PC-3 (cell line): ENCODE measurements around the gene NUDT22. TPM values are rescaled to one million over a fixed set of nuclear protein-coding genes. Genes with fewer than 3 reads are reported as not detected.

Experiments
- ATAC-seq: fragments of 200-7000 bp; cut with Tn5 transposase; 2 replicates; pipeline ENCODE4 v1.9.1; 2020; ENCODE audit warnings: mild to moderate bottlenecking, moderate library complexity
- BruUV-seq: library from RNA; stranded (reverse); fragments of 400-500 nt; replicated peaks from 2 replicates; lab custom pipeline; 2021; lab: Mats Ljungman, UMichigan
- CTCF ChIA-PET: fragments of 300-600 bp; sonication (Branson Sonifier 250); formaldehyde crosslinking; loops from one replicate; lab custom pipeline; 2022; ENCODE audit warnings: antibody characterized with exemption; lab: Charles Lee
- POLR2A ChIA-PET: fragments of 300-600 bp; sonication (Branson Sonifier 250); formaldehyde crosslinking; loops from one replicate; lab custom pipeline; 2022; ENCODE audit warnings: antibody characterized with exemption; ENCODE audit not compliant: unreplicated experiment; lab: Charles Lee
- DNase-seq: peaks from one replicate; pipeline ENCODE4 v3.0.0-alpha.2; 2015
- H2AFZ ChIP-seq: fragments of 300-600 bp; sonication (generic); 2 replicates; pipeline ENCODE4 v1.6.0; 2016; ENCODE audit warnings: antibody characterized with exemption, low read length
- H3F3A ChIP-seq: fragments of 300-600 bp; sonication (generic); one replicate; pipeline ENCODE4 v1.6.0; 2017; ENCODE audit warnings: antibody characterized with exemption, low read length, control low read depth, mild to moderate bottlenecking; ENCODE audit not compliant: unreplicated experiment
- H3K27ac ChIP-seq: fragments of 300-600 bp; sonication (generic); 2 replicates; pipeline ENCODE4 v1.5.1; 2016; ENCODE audit warnings: mild to moderate bottlenecking, low read length
- H3K27me3 ChIP-seq: fragments of 300-600 bp; sonication (generic); 2 replicates; pipeline ENCODE4 v1.6.1; 2016; ENCODE audit warnings: low read length, mixed read lengths
- H3K36me3 ChIP-seq: fragments of 300-600 bp; sonication (generic); 2 replicates; pipeline ENCODE4 v1.6.1; 2016; ENCODE audit warnings: low read depth, mixed run types, low read length, mixed read lengths
- H3K4me1 ChIP-seq: fragments of 300-600 bp; sonication (generic); 2 replicates; pipeline ENCODE4 v1.5.1; 2016; ENCODE audit warnings: low read length; ENCODE audit not compliant: insufficient read depth
- H3K4me2 ChIP-seq: fragments of 300-600 bp; sonication (generic); 2 replicates; pipeline ENCODE4 v1.6.0; 2016; ENCODE audit warnings: low read length
- H3K4me3 ChIP-seq: fragments of 300-600 bp; sonication (generic); 2 replicates; pipeline ENCODE4 v1.5.1; 2016; ENCODE audit warnings: mild to moderate bottlenecking, low read length, mixed read lengths
- H3K79me2 ChIP-seq: fragments of 300-600 bp; sonication (generic); 2 replicates; pipeline ENCODE4 v1.6.1; 2017; ENCODE audit warnings: low read length, mixed read lengths
- H3K9ac ChIP-seq: fragments of 300-600 bp; sonication (generic); 2 replicates; pipeline ENCODE4 v1.6.0; 2016; ENCODE audit warnings: mild to moderate bottlenecking, low read length
- H3K9me2 ChIP-seq: fragments of 300-600 bp; sonication (generic); replicated peaks from 2 replicates; pipeline ENCODE4 v1.6.1; 2016; ENCODE audit warnings: mixed run types, low read length, mixed read lengths
- H3K9me3 ChIP-seq: fragments of 300-600 bp; sonication (generic); 2 replicates; pipeline ENCODE4 v1.6.1; 2016; ENCODE audit warnings: low read length, mixed read lengths
- H4K20me1 ChIP-seq: fragments of 300-600 bp; sonication (generic); 2 replicates; pipeline ENCODE4 v1.6.1; 2016; ENCODE audit warnings: low read length, mixed read lengths
- EZH2 ChIP-seq: fragments of 300-600 bp; sonication (generic); IDR thresholded peaks from one replicate; pipeline ENCODE4 v1.6.1; 2017; ENCODE audit warnings: antibody characterized with exemption, mild to moderate bottlenecking, low read length; ENCODE audit not compliant: unreplicated experiment
- EZH2phosphoT487 ChIP-seq: fragments of 300-600 bp; sonication (generic); IDR thresholded peaks from 2 replicates; pipeline ENCODE4 v1.6.1; 2018; ENCODE audit warnings: mild to moderate bottlenecking, antibody characterized with exemption, low read length, borderline replicate concordance
- intact Hi-C: fragments of 100-400 bp; cut with micrococcal nuclease; formaldehyde crosslinking; loops from 2 replicates; pipeline ENCODE4 v1.9.0; 2023
- total RNA-seq: library from RNA; depleted of rRNA; stranded (reverse); fragments of >200 nt; gene quantifications from 2 replicates; pipeline ENCODE4 v1.2.3, GENCODE V29; 2014
- TF ChIP-seq, protein P1 (sequence below): fragments of 300-600 bp; sonication (generic); conservative IDR thresholded peaks from 2 replicates; pipeline ENCODE4 v1.5.1; 2017; ENCODE audit warnings: antibody characterized with exemption, low read depth, mild to moderate bottlenecking, low read length

NUDT22 gene
- total RNA-seq, 1 experiment from 2014 or later: 98.3 TPM

DNA sequence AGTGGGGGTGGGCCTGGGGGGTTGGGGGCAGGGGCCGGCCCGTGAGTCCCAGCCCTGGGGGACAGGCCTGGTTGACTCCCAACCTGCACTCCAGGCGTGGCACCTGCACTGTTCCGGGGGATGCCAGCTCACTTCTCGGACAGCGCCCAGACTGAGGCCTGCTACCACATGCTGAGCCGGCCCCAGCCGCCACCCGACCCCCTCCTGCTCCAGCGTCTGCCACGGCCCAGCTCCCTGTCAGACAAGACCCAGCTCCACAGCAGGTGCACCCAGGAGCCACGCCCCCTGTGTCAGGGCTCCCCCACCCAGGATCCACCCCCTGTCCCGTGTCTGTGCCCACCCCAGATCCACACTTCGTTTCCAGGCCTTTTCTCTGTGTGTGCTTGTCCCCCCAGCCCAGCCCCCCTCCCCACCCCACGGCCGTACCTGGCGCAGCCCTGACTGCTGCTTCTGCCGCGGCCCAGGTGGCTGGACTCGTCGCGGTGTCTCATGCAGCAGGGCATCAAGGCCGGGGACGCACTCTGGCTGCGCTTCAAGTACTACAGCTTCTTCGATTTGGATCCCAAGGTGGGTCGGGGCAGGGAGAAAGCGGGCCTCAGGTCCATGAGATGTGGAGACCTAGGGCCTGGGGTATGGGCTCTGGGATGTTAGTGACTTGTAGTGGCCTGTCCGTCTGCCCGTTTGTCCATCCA is 14.7 kb upstream of the NUDT22 start:
- ChIA-PET CTCF (interaction anchor here (0.6 kb wide), 1 partner anchor 144 kb away, joined by 4 read pairs; no protein-coding TSS in a partner anchor), POLR2A (no interaction called here)
- Histone ChIP-seq H3K27me3 (no peaks in the 10 kb centered on the region), H3K36me3 (peaks cover 8% of the 10 kb centered on the region; the same call in 1 of the 2 replicates), H3K27ac (no peak overlapping the region), H3K9me3 (no peaks in the 10 kb centered on the region), H3F3A (peaks cover 2% of the 10 kb centered on the region), H3K4me1 (no peaks in the 10 kb centered on the region), H2AFZ (no peak overlapping the region), H3K9me2 (no peaks in the 10 kb centered on the region), H3K9ac (no peak overlapping the region), H4K20me1 (no peaks in the 10 kb centered on the region), H3K79me2 (no peaks in the 10 kb centered on the region), H3K4me3 (no peak overlapping the region), H3K4me2 (no peak overlapping the region)
- intact Hi-C loops: no loop called here
- DNase-seq: no peak
- BruUV-seq: no TSS peak
- TF ChIP-seq EZH2phosphoT487 (no peak), EZH2 (no peak)
- TF ChIP-seq, protein P1, sequence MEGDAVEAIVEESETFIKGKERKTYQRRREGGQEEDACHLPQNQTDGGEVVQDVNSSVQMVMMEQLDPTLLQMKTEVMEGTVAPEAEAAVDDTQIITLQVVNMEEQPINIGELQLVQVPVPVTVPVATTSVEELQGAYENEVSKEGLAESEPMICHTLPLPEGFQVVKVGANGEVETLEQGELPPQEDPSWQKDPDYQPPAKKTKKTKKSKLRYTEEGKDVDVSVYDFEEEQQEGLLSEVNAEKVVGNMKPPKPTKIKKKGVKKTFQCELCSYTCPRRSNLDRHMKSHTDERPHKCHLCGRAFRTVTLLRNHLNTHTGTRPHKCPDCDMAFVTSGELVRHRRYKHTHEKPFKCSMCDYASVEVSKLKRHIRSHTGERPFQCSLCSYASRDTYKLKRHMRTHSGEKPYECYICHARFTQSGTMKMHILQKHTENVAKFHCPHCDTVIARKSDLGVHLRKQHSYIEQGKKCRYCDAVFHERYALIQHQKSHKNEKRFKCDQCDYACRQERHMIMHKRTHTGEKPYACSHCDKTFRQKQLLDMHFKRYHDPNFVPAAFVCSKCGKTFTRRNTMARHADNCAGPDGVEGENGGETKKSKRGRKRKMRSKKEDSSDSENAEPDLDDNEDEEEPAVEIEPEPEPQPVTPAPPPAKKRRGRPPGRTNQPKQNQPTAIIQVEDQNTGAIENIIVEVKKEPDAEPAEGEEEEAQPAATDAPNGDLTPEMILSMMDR: no peak
- ATAC-seq: no peak

DNA sequence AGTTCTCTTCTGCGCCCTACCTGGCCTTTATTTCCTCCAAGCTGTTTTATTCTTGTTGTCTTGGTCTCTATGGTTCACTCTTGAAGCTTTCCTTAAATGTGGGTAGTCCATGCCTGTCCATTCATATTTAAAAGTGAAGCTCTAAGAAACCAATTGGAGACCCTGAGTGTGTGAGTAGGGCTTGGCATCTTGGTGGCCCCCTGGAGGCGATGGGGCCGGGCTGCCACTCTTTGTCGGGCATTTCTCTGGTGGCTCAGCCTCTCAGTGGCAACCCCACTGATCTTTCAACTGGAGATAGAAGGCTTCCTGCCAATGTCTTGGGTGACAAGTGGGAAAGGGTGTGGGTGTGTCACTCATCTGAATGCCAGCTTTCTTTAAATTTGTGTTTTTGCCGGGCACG is 9.2 kb upstream of the NUDT22 start:
- Histone ChIP-seq H3K9me2 (no peaks in the 10 kb centered on the region), H3K27ac (no peak overlapping the region), H3K79me2 (no peaks in the 10 kb centered on the region), H3K9me3 (no peaks in the 10 kb centered on the region), H3K4me2 (no peak overlapping the region), H3K9ac (no peak overlapping the region), H3K4me3 (no peak overlapping the region), H3K36me3 (no peaks in the 10 kb centered on the region), H2AFZ (no peak overlapping the region), H4K20me1 (no peaks in the 10 kb centered on the region), H3F3A (peaks cover 2% of the 10 kb centered on the region), H3K27me3 (no peaks in the 10 kb centered on the region), H3K4me1 (no peaks in the 10 kb centered on the region)
- intact Hi-C loops: no loop called here
- POLR2A ChIA-PET: no interaction called here
- BruUV-seq: no TSS peak
- ATAC-seq (no peak), DNase-seq (no peak)
- TF ChIP-seq EZH2phosphoT487: no peak
- TF ChIP-seq, protein P1: peak; percentile 26; the same call in 1 of the 2 replicates
- TF ChIP-seq EZH2: no peak
- CTCF ChIA-PET: no interaction called here

- BruUV-seq: no TSS peak
- Histone ChIP-seq H3K4me1 (peaks cover under 1% of the 10 kb centered on the region; the same call in 1 of the 2 replicates), H3K9me2 (no peaks in the 10 kb centered on the region), H3K27me3 (no peaks in the 10 kb centered on the region), H3K36me3 (0 out of 2 replicates have a peak, but pooled peaks cover 3% of the 10 kb centered on the region), H3K9me3 (no peaks in the 10 kb centered on the region), H3K79me2 (no peaks in the 10 kb centered on the region), H3K4me3 (no peak overlapping the region), H3K27ac (no peak overlapping the region), H3F3A (peaks cover 2% of the 10 kb centered on the region), H3K9ac (no peak overlapping the region), H2AFZ (no peak overlapping the region), H3K4me2 (no peak overlapping the region), H4K20me1 (no peaks in the 10 kb centered on the region)
- TF ChIP-seq EZH2 (no peak), EZH2phosphoT487 (no peak)
- TF ChIP-seq, protein P1: no peak
- intact Hi-C loops: no loop called here
- no peak for ATAC-seq
- ChIA-PET POLR2A (no interaction called here), CTCF (no interaction called here)
- DNase-seq: no peak
Measured at GRCh38 chr11:64218628-64219353, 7.3 kb upstream of the NUDT22 start.
